RWPE2 (cell line): ENCODE results near the gene BMP10.

Experiments used
- ATAC-seq: fragments of 200-7000 bp; cut with Tn5 transposase; 3 replicates; pipeline ENCODE4 v1.9.1; 2021; ENCODE audit warnings: low read depth
- DNase-seq: peaks from one replicate; pipeline ENCODE4 v3.0.0-alpha.2; 2020; ENCODE audit warnings: low spot score
- H3K27ac ChIP-seq: fragments of 450-650 bp; 2 replicates; pipeline ENCODE4 v1.5.1; 2017; ENCODE audit warnings: mild to moderate bottlenecking; ENCODE audit not compliant: poor library complexity, severe bottlenecking
- H3K27me3 ChIP-seq: fragments of 250-450 bp; sonication (Bioruptor Pico); 2 replicates; pipeline ENCODE4 v1.5.1; 2021; ENCODE audit warnings: mild to moderate bottlenecking, moderate library complexity; ENCODE audit not compliant: insufficient read depth, poor library complexity, severe bottlenecking
- H3K36me3 ChIP-seq: fragments of 250-450 bp; sonication (Bioruptor Pico); 2 replicates; pipeline ENCODE4 v1.5.1; 2020; ENCODE audit warnings: low read depth, mild to moderate bottlenecking, moderate library complexity
- H3K4me1 ChIP-seq: fragments of 250-450 bp; sonication (Bioruptor Pico); 2 replicates; pipeline ENCODE4 v1.5.1; 2021; ENCODE audit warnings: mild to moderate bottlenecking, moderate library complexity; ENCODE audit not compliant: insufficient read depth, poor library complexity, severe bottlenecking
- H3K4me3 ChIP-seq: fragments of 250-450 bp; sonication (Bioruptor Pico); 2 replicates; pipeline ENCODE4 v1.5.1; 2021; ENCODE audit warnings: mild to moderate bottlenecking, moderate library complexity; ENCODE audit not compliant: severe bottlenecking
- H3K9me3 ChIP-seq: fragments of 250-450 bp; sonication (Bioruptor Pico); 2 replicates; pipeline ENCODE4 v1.5.1; 2021; ENCODE audit warnings: mild to moderate bottlenecking, moderate library complexity; ENCODE audit not compliant: severe bottlenecking
- CTCF ChIP-seq: fragments of 450-650 bp; IDR thresholded peaks from one replicate; pipeline ENCODE4 v1.5.1; 2017; ENCODE audit warnings: mild to moderate bottlenecking, moderate library complexity; ENCODE audit not compliant: poor library complexity, severe bottlenecking

The BMP10 gene

GRCh38 chr2:68916226-68916625 lies 45.0 kb upstream of the BMP10 start:
- Histone ChIP-seq H3K4me3 (no peak overlapping the region), H3K27ac (no peak overlapping the region), H3K36me3 (no peaks in the 10 kb centered on the region), H3K9me3 (no peaks in the 10 kb centered on the region), H3K4me1 (peaks cover 5% of the 10 kb centered on the region), H3K27me3 (no peaks in the 10 kb centered on the region)
- ATAC-seq (no peak), DNase-seq (no peak)
- no peak for TF ChIP-seq CTCF

DNA sequence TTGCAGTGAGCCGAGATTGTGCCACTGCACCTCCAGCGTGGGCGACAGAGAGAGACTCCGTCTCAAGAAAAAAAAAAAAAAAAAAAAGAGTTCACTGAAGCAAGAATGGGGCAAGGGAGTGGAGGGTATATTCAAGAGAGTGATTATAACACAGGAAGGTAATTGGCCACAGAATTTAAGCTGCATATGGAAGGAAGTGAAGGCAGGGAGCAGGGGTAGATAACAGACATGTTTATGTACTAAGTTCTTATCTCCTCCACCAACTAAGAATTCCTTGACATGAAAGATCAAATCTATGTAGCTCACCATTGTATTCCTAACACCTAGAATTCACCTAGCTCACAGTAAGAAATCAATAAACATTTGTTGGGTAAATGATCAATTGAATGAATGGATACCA lies 44.2 kb upstream of the BMP10 start:
- Histone ChIP-seq H3K27ac (no peak overlapping the region), H3K4me1 (peaks cover 3% of the 10 kb centered on the region), H3K27me3 (no peaks in the 10 kb centered on the region), H3K9me3 (no peaks in the 10 kb centered on the region), H3K36me3 (no peaks in the 10 kb centered on the region), H3K4me3 (no peak overlapping the region)
- no peak for DNase-seq
- ATAC-seq, result no peak
- no peak for TF ChIP-seq CTCF

- H3K27me3 ChIP-seq, result no peaks in the 10 kb centered on the region
- no peak for ATAC-seq
- peaks cover 6% of the 10 kb centered on the region for H3K4me1 ChIP-seq
- no peaks in the 10 kb centered on the region for H3K9me3 ChIP-seq
- TF ChIP-seq CTCF, result no peak
- no peak overlapping the region for H3K4me3 ChIP-seq
- no peaks in the 10 kb centered on the region for H3K36me3 ChIP-seq
- DNase-seq, result no peak
- H3K27ac ChIP-seq, result no peak overlapping the region
Measured at GRCh38 chr2:68913359-68913758, 42.2 kb upstream of the BMP10 start.

GRCh38 chr2:68912732-68913131 lies 41.5 kb upstream of the BMP10 start:
- Histone ChIP-seq H3K27ac (no peak overlapping the region), H3K4me3 (no peak overlapping the region), H3K36me3 (no peaks in the 10 kb centered on the region), H3K27me3 (no peaks in the 10 kb centered on the region), H3K4me1 (peaks cover 6% of the 10 kb centered on the region), H3K9me3 (no peaks in the 10 kb centered on the region)
- no peak for TF ChIP-seq CTCF
- no peak for ATAC-seq
- no peak for DNase-seq

- Histone ChIP-seq H3K36me3 (no peaks in the 10 kb centered on the region), H3K4me1 (peaks cover 6% of the 10 kb centered on the region), H3K4me3 (no peak overlapping the region), H3K27me3 (no peaks in the 10 kb centered on the region), H3K9me3 (no peaks in the 10 kb centered on the region), H3K27ac (no peak overlapping the region)
- no peak for TF ChIP-seq CTCF
- ATAC-seq (no peak), DNase-seq (no peak)
Measured at GRCh38 chr2:68912111-68912510, 40.9 kb upstream of the BMP10 start.
